D721Med (cell line): ENCODE data around the gene XCL2.

ENCODE experiments used
- DNase-seq: peaks from one replicate; pipeline ENCODE4 v3.0.0; 2011; ENCODE audit warnings: low spot score; ENCODE audit not compliant: insufficient read length
- FAIRE-seq: peaks from 2 replicates; lab custom pipeline; 2011; peaks lifted over from hg19 to GRCh38; lab: Jason Lieb, UNC
- TF ChIP-seq, protein P1 (sequence below): IDR thresholded peaks from 2 replicates; pipeline ENCODE4 v1.5.1; 2012; ENCODE audit warnings: mild to moderate bottlenecking, control low read depth; ENCODE audit not compliant: insufficient read depth; ENCODE audit errors: missing control alignments

The XCL2 gene

DNA sequence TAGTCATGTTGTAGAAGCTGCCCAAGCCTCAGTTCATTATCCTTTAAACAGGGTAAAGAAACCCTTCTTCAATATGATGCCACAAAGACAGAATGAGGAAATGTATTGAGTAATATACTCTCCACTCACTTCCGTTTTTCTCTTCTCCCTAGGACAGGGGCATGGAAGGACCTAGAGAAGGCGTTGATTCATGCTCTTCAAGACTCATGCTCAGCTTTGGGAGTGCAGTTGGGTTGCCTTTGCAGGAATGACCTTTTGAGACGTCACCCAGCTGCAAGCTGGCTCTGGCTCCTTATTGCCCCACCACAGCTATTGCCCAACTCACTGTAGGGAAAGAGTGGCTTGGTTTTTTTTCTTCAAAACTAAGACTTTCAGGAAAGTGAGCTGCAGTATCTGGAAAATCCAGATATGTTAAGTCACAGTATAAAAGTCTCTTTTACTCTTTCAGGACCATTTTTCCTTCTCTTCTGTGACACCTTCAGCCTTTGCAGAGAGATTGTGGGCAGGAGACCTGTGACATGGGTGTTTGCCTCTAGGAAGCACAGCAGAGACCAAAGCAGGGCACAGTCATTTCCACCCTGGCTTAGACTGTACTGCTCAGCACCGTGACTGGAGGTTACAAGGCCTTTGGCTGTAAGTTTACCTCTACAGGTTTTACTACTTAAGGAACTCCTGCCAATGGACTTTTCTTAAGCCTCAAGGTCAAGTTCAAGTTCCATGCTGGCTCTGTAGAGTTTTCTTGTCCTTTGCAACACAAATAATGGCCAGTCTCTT lies 39.5 kb downstream of the XCL2 start:
- no peak for FAIRE-seq
- TF ChIP-seq, protein P1, sequence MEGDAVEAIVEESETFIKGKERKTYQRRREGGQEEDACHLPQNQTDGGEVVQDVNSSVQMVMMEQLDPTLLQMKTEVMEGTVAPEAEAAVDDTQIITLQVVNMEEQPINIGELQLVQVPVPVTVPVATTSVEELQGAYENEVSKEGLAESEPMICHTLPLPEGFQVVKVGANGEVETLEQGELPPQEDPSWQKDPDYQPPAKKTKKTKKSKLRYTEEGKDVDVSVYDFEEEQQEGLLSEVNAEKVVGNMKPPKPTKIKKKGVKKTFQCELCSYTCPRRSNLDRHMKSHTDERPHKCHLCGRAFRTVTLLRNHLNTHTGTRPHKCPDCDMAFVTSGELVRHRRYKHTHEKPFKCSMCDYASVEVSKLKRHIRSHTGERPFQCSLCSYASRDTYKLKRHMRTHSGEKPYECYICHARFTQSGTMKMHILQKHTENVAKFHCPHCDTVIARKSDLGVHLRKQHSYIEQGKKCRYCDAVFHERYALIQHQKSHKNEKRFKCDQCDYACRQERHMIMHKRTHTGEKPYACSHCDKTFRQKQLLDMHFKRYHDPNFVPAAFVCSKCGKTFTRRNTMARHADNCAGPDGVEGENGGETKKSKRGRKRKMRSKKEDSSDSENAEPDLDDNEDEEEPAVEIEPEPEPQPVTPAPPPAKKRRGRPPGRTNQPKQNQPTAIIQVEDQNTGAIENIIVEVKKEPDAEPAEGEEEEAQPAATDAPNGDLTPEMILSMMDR: no peak
- no peak for DNase-seq

DNA sequence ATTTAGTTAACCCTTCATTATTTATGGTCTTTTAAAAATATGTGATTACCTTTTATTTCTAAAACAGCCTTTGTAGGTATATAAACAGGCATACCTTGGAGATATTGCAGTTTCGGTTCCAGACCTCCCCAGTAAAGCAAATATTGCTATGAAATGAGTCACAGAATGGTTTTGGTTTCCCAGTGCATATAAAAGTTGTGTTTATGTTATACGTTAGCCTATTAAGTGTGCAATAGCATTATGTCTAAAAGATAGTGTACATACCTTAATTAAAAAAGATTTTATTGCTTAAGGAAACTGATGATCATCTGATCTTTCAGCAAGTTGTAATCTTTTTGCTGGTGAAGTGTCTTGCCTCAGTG lies 44.1 kb downstream of the XCL2 start:
- no peak for FAIRE-seq
- TF ChIP-seq, protein P1: no peak
- no peak for DNase-seq

DNA sequence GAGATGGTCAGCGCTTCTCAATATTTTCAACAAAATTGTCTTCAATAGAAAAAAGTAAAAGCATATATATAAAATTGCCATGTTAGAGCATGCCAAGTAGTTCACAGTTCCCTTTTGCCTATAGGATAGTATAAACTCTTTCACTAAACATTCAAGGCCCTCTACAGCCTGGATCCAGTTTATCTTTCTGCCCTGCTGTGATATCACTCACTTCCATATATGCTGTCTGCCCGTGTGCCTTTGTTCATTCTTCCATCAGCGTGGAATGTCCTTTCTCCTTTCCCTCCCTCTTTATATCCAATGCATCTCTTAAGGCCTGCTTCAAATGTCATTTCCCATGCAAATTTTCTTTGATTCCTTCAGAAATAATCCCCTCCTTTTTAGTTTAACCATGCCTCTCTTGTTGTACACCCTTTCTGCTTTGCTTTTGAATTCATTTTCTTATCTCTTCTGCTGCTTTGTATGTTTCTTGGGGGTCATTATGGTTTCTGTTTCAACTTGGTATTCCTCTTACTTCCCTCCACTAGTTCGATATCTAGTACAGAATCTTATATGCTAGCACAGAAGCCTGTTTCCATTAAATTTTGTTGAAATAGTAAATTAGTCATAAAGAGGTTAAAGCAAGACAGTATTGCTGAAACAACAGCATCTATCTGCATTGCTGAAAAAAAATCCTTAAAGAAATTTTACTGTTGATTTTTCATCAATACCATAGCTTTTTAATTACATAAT lies 44.7 kb downstream of the XCL2 start:
- DNase-seq: no peak
- FAIRE-seq: no peak
- TF ChIP-seq, protein P1: no peak

DNA sequence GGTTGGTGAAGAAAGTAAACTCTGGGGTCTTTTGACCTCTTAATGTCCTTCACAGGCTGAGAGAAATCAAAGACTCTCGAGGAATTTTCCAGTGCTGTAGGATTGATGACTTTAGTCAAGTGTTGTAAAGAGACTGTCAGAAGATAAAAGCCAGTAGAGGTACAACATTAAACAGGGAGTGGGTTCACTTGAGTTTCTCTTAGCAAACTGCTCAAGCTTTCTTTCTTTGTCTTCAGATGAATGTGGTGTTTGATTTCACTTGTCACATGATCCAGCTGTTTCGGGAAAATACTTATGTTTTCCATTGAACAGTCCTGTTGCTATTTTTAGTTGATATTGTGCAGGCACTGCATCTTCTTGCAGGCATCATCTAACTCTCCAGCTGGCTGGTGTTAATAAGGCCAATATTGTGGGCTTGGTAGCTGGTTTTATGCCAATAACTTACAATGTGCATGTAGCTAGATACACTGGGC lies 45.6 kb downstream of the XCL2 start:
- no peak for DNase-seq
- FAIRE-seq: no peak
- TF ChIP-seq, protein P1: no peak

DNA sequence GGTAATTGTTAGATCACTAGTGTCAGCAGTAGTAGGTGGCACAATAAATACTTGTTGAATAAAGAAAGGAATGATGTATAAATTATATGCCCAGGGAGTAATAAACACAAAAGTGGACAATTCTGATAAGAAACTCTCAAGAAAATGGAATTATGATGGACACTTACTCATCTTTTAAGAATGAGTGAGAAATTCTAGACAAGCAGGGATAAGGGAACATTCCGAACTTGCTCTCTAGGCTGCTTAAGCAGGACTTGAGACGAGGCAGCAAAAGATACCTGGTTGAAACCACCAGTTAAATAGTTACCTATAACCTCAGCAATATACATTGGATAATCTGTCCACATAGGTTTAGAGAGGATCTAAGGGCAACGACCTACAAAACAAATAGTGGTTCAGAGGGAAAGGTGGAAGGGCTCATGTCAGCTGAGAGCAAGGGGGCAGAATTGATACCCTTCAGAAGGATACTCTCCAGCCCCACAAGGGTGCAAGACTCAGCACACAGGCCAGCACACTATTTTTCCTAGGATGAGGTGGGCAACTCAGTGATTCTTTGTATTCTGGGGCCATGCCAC lies 46.3 kb downstream of the XCL2 start:
- TF ChIP-seq, protein P1: no peak
- DNase-seq (no peak), FAIRE-seq (no peak)

DNA sequence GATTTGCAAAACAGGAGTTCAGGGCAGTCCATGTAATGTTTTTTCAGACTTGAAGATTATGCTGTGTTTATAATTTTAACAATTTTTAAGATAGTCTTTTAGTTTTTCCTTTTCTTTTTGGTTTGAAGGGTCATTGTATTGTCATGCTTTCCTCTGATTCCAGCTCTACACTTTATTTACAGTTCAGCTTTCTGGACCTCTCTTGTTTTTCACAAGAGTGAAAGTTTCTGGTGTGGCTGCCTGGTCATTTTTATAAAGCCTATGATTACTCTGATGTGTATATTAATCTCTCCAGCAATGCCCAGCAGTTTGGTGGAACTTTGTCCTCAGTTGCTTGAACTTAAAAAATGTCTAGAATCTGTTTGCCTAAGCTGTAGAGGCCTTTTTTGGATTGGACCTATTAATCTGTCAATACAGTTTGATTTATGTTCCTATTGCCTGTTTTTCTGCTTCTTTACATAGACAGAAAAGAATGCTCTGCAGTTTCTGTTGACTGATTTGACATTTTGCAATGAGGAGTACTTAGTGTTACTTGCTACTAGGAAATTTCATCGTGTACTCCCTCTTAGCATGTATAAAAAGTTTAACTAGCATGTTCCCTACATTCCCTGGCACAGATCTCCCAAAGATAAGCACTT lies 52.2 kb downstream of the XCL2 start:
- no peak for FAIRE-seq
- TF ChIP-seq, protein P1: no peak
- DNase-seq: no peak
